Prostate gland (tissue), 2 donors: ENCODE data around the gene NHLH1.

ENCODE experiments used
- POLR2A ChIP-seq: fragments of 450-650 bp; IDR thresholded peaks from one replicate; pipeline ENCODE4 v1.6.1; 2016; ENCODE audit warnings: antibody characterized with exemption, mild to moderate bottlenecking
- TF ChIP-seq, protein P1 (sequence below), 4 experiments: fragments of 200-600 bp in 2 of 4; fragments of 450-650 bp in 2 of 4; sonication (generic) in 2 of 4; IDR thresholded peaks; 1 replicate in 3 of 4; 2 replicates in 1 of 4; pipeline ENCODE4 v1.5.1; 2016 to 2019; ENCODE audit warnings: antibody characterized with exemption in 4 of 4, mild to moderate bottlenecking in 2 of 4, moderate library complexity in 2 of 4

DNA sequence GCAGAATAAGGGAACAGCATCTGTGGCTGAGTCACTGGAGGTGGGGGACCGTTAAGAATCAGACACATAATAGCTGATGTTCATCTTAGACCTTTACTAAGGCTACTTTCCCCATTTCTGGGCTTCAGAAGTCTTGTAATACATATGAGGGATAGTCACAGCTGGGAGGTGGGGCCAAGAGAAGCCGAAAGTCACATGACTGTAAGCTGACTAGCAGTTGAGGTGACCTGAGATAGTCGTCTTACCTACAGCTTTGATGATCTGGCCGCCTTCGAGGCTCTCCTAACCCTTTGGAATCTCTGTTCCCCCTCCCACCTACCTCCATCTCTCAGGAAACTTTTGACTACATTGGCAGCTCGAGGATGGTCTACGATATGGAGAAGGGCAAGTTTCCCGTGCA lies 14.3 kb upstream of the NHLH1 start:
- TF ChIP-seq, protein P1, sequence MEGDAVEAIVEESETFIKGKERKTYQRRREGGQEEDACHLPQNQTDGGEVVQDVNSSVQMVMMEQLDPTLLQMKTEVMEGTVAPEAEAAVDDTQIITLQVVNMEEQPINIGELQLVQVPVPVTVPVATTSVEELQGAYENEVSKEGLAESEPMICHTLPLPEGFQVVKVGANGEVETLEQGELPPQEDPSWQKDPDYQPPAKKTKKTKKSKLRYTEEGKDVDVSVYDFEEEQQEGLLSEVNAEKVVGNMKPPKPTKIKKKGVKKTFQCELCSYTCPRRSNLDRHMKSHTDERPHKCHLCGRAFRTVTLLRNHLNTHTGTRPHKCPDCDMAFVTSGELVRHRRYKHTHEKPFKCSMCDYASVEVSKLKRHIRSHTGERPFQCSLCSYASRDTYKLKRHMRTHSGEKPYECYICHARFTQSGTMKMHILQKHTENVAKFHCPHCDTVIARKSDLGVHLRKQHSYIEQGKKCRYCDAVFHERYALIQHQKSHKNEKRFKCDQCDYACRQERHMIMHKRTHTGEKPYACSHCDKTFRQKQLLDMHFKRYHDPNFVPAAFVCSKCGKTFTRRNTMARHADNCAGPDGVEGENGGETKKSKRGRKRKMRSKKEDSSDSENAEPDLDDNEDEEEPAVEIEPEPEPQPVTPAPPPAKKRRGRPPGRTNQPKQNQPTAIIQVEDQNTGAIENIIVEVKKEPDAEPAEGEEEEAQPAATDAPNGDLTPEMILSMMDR (IDR thresholded peaks at IDR 0.05) = no peak
- TF ChIP-seq POLR2A = no peak
